GM19463 (cell line): ENCODE results near the gene ZNF346.
A peak's percentile ranks its signal among the peaks of the same experiment; 100 is the strongest.

Source experiments
- ATAC-seq: cut with Tn5 transposase; IDR thresholded peaks from one replicate; pipeline ENCODE4 v1.9.1; 2021; ENCODE audit warnings: mild to moderate bottlenecking, moderate library complexity; ENCODE audit not compliant: unreplicated experiment

ZNF346 gene

GRCh38 chr5:177066224-177066623 is 43.7 kb downstream of the ZNF346 start:
- ATAC-seq, result no peak

DNA sequence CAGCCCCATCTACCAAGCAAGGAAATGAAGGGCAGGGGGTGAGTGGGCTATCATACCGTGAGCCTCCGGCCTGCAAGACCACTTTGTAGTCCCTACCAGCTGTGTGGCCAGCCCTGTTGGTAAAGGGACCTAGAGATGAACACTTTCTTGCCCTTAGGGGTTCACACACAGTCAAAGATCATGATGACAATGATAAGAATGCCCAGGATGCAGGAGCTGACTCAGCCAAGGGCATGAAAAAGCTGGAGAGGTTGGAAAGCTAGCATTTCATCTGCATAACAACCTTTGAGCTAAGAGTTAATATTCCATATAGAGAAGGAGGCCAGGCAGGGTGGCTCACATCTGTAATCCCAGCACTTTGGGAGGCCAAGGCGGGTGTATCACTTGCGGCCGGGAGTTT is 45.0 kb downstream of the ZNF346 start:
- no peak for ATAC-seq

GRCh38 chr5:177070536-177071191 is 48.2 kb downstream of the ZNF346 start:
- ATAC-seq, result no peak

DNA sequence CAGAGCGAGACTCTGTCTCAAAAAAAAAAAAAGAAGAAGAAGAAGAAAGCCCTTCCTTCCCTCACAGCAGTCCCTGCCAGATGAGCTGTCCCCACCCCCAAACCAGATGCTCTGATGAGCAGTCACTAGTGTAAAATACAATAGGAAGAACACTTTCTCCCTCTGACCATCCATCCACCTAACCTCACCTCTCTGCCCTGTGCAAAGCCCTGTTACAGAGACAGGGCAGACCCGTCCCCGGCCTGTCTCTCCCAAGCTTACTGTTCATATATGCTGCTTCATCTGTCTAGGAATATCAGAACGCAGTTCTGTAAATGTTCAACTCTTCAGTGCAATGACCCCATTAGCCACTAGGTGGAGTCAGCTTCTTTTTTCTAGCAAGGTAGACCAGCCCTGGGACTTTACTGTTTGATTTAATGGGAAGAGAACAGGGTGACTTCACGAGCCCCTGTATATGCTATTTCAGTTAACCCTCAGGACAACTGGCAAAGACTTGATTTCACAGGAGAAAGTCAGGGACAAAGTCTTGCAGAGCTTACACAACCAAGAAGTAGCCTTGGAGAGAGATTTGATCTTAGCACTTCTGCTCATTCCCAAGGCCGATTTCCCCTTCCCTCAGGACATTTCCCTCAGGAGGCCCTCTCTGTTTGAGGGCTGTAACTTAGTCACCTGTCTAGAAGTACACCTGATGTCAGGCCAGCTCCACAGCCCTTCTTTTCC is 49.3 kb downstream of the ZNF346 start:
- peak; percentile 66 for ATAC-seq

GRCh38 chr5:177077335-177077734 is 54.8 kb downstream of the ZNF346 start:
- ATAC-seq, result no peak

GRCh38 chr5:177079606-177080005 is 57.1 kb downstream of the ZNF346 start:
- ATAC-seq, result no peak

GRCh38 chr5:177080265-177080664 is 57.8 kb downstream of the ZNF346 start:
- no peak for ATAC-seq

DNA sequence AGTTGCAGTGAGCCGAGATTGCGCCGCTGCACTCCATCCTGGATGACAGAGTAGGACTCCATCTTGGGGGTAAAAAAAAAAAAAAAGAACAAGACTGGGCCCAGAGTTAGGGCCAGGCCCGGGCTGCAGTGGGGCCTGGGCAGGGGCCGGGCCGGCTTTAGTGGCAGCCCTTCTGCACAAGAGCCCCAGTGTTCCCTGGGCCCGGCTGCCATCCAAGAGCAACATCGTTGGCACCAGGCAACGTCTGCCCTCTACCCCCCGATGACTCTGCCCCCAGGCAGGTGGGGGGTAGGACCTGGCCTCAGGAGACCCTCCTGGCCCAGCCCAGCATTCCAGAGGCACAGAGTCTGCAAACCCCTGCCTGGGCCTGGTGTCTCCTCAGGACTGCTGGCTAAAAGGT is 59.4 kb downstream of the ZNF346 start:
- no peak for ATAC-seq

DNA sequence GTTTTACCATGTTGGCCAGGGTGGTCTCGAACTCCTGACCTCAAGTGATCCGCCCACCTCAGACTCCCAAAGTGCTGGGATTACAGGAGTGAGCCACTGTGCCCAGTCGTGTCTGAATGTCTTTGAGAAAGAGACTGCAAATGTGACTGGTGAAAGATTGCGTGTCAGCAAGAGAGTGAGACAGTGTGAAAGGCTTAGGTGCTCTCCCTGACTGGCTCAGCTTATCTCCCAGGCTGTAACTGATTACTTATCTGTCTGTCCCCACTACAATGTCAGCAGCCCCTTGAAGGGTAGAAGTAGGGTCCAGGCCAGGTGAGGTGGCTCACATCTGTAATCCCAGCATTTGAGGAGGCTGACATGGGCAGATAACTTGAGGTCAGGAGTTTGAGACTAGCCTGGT is 60.9 kb downstream of the ZNF346 start:
- no peak for ATAC-seq

DNA sequence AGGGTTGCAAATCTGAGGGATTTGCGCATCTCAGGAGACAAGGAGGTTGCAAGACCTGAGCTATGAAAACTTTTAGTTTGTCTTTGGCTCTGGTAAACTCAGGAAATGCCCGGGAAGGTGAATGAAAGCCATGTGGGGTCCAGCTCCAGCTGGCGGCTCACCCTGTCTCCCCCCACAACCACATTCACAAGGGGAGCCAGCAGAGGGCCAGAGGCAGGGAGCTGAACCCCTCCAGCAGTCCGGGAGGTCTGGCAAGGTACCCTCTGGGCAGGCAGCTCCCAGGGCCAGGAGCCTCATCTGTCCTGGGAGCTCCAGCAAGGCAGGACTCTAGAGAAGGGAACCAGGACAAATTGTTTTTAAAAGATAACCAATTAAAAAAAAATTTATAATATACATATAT is 61.7 kb downstream of the ZNF346 start:
- ATAC-seq, result no peak

DNA sequence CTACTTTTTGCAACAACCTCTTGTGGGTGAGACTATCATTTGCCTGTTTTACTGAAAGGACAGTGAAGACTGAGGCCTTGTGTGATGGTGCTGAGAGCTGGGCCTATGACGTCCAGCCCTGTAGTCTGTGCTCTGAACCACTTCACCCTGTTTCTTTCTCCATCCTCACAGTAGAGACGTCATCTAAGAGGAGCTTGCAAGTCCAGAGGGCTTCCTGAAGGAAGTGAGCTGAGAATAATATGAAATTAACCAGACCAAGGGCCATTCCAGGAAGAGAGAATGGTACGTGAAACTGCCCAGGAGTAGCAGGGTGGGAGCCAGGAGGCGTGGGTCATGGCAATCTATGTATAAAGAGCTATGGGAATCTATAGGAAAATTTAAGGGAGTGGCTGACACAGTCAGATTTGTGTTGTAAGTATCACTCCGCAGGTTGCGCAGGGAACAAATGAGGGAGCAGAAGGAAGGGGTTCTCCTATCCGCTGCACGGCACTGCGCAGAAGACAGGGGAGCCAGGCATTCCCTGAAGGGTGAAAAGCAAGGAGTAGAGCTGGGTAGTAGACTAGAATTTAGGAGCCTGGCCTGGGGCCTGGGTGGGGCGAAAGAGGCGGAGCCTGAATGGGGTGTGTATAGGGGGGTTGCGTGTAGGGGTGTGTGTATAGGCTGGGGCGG is 63.6 kb downstream of the ZNF346 start:
- no peak for ATAC-seq

- ATAC-seq, result peak; percentile 64
Measured at GRCh38 chr5:177086654-177087397, 64.3 kb downstream of the ZNF346 start, which contains the start of gene FGFR4. FGFR4 (plus strand) TSS chr5:177086915; CDS start chr5:177089603, 2,688 bp downstream.

DNA sequence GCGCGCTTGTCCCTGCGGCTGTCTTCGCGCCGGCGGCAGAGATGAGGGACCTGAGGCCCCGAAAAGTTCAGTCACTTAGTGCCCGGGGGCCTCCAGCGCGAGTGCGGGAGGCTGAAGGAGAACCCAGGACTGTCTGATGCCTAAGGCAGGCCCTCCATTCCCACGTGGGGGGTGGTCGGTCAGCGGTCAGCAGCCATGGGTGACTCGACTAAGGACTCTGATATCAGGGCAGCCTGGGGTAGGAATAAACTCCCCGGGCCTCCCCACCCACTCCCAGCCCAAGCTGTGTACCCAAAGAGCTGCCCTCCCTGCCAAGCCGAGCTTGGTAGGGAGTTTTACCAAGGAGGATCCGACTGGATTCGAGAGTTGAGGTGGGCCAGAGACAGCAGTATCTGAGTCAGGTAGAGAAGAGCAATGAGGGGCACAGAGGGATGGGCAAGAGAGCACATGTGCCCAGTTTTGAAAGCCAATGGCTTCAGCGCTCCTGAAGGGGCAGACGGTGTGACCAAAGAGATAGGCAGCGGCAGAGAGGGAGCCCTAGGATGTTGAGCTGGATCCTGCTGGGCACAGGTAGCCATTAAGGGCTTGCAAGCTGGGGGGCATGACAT is 65.0 kb downstream of the ZNF346 start:
- ATAC-seq, result no peak

DNA sequence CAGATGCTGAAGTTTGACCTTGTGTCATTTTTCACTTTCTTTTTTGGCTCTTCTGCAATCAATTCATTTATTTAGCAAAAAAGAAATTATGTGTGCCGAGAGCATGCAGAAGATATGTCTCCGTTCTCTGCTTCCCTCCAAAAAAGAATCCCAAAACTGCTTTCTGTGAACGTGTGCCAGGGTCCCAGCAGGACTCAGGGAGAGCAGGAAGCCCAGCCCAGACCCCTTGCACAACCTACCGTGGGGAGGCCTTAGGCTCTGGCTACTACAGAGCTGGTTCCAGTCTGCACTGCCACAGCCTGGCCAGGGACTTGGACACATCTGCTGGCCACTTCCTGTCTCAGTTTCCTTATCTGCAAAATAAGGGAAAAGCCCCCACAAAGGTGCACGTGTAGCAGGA is 66.6 kb downstream of the ZNF346 start:
- no peak for ATAC-seq

- ATAC-seq, result no peak
Measured at GRCh38 chr5:177089825-177090641, 67.5 kb downstream of the ZNF346 start.

DNA sequence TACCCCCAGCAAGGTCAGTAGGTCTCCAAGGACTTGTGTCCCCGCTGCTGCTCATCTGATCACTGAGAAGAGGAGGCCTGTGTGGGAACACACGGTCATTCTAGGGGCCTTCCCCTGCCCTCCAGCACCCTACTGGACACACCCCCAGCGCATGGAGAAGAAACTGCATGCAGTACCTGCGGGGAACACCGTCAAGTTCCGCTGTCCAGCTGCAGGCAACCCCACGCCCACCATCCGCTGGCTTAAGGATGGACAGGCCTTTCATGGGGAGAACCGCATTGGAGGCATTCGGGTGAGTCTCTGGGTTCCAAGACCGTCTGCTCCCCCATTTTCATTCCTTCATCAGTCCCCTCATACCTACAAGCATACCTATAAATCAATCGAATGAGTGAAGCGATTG is 68.3 kb downstream of the ZNF346 start:
- no peak for ATAC-seq

- no peak for ATAC-seq
Measured at GRCh38 chr5:177091232-177091631, 68.7 kb downstream of the ZNF346 start.

DNA sequence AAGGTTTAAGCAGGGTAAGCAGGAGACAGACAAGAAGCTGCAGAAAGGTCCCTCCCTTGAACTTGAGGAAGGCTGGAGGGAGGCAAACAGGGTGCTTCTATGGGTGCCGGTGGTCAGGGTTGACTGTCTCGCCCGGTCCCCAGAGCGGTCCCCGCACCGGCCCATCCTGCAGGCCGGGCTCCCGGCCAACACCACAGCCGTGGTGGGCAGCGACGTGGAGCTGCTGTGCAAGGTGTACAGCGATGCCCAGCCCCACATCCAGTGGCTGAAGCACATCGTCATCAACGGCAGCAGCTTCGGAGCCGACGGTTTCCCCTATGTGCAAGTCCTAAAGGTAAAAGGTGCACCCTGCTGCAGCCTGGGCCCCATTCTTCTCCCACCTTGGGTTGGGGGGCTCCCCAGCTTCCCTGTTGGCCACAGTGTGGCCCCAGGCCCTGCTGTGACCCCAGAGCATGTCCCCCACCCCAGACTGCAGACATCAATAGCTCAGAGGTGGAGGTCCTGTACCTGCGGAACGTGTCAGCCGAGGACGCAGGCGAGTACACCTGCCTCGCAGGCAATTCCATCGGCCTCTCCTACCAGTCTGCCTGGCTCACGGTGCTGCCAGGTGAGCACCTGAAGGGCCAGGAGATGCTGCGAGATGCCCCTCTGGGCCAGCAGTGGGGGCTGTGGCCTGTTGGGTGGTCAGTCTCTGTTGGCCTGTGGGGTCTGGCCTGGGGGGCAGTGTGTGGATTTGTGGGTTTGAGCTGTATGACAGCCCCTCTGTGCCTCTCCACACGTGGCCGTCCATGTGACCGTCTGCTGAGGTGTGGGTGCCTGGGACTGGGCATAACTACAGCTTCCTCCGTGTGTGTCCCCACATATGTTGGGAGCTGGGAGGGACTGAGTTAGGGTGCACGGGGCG is 69.9 kb downstream of the ZNF346 start:
- no peak for ATAC-seq

- ATAC-seq, result no peak
Measured at GRCh38 chr5:177093082-177093712, 70.7 kb downstream of the ZNF346 start.
